Stimulated activated CD4-positive, alpha-beta T cell treated with anti-CD3 and anti-CD28 coated beads, Interleukin-12 subunit alpha, Interleukin-12 subunit beta, amount 100 ng/mL, for 24 hours (primary cell): ENCODE data around the gene CFI.
"Not testable (repeated sequence)": the region's sequence is repeated elsewhere in the genome, so short reads cannot be mapped to it uniquely, and the experiment has no call there.

Source experiments
- DNase-seq, 2 experiments: peaks; one replicate each; pipeline ENCODE4 v3.0.0-alpha.2; 2020; ENCODE audit warnings: low read depth in 2 of 2

CFI gene

GRCh38 chr4:109798866-109799265 is 2.9 kb downstream of the CFI start:
- no peak for DNase-seq

GRCh38 chr4:109795059-109795458 is 6.7 kb downstream of the CFI start:
- DNase-seq = no peak

- DNase-seq = no peak
These were observed 14.0 kb downstream of the CFI start for GRCh38 chr4:109787807-109788206.

GRCh38 chr4:109786846-109787245 is 15.0 kb downstream of the CFI start:
- DNase-seq = no peak

GRCh38 chr4:109782092-109782491 is 19.7 kb downstream of the CFI start:
- DNase-seq = not testable (repeated sequence)

GRCh38 chr4:109764789-109765402 is 36.9 kb downstream of the CFI start:
- no peak for DNase-seq

- no peak for DNase-seq
These were observed 37.4 kb downstream of the CFI start for GRCh38 chr4:109764376-109764775.

- DNase-seq = no peak
These were observed 41.1 kb downstream of the CFI start for GRCh38 chr4:109760682-109761081.

GRCh38 chr4:109755656-109756055 is 46.1 kb downstream of the CFI start:
- DNase-seq = no peak

- no peak for DNase-seq
These were observed 47.5 kb downstream of the CFI start for GRCh38 chr4:109754093-109754857.

GRCh38 chr4:109752525-109752924 is 49.3 kb downstream of the CFI start:
- DNase-seq = no peak

GRCh38 chr4:109751852-109752251 is 49.9 kb downstream of the CFI start:
- no peak for DNase-seq

- no peak for DNase-seq
These were observed 51.1 kb downstream of the CFI start for GRCh38 chr4:109750652-109751244.

GRCh38 chr4:109749388-109750082 is 52.3 kb downstream of the CFI start:
- no peak for DNase-seq

GRCh38 chr4:109748114-109748513 is 53.7 kb downstream of the CFI start:
- DNase-seq = no peak

GRCh38 chr4:109746728-109747127 is 55.1 kb downstream of the CFI start:
- no peak for DNase-seq

- no peak for DNase-seq
These were observed 56.0 kb downstream of the CFI start for GRCh38 chr4:109745830-109746229.

GRCh38 chr4:109739547-109739946 is 62.3 kb downstream of the CFI start:
- no peak for DNase-seq

GRCh38 chr4:109738104-109738872 is 63.5 kb downstream of the CFI start:
- DNase-seq = no peak

- DNase-seq = no peak
These were observed 66.0 kb downstream of the CFI start for GRCh38 chr4:109735566-109736365.

GRCh38 chr4:109733728-109734127 is 68.1 kb downstream of the CFI start:
- no peak for DNase-seq
